ENCODE measurements around the gene FYB2.

The FYB2 gene

GRCh38 chr1:56834137-56834900 lies 15.1 kb upstream of the FYB2 start:
- no peak for DNase-seq

GRCh38 chr1:56833088-56833487 lies 13.9 kb upstream of the FYB2 start:
- no peak for DNase-seq

GRCh38 chr1:56831871-56832693 lies 12.9 kb upstream of the FYB2 start:
- DNase-seq = peak; percentile 59

- DNase-seq = no peak
Observed at GRCh38 chr1:56830052-56830451, 10.8 kb upstream of the FYB2 start.

- no peak for DNase-seq
Observed at GRCh38 chr1:56827711-56828110, 8.5 kb upstream of the FYB2 start.

- DNase-seq = no peak
Observed at GRCh38 chr1:56825436-56825835, 6.2 kb upstream of the FYB2 start.

GRCh38 chr1:56824938-56825337 lies 5.7 kb upstream of the FYB2 start:
- DNase-seq = no peak

- DNase-seq = no peak
Observed at GRCh38 chr1:56824271-56824670, 5.1 kb upstream of the FYB2 start.

- no peak for DNase-seq
Observed at GRCh38 chr1:56821462-56821797, 2.2 kb upstream of the FYB2 start.

GRCh38 chr1:56820755-56821461 lies 1.7 kb upstream of the FYB2 start:
- peak; percentile 53 for DNase-seq

GRCh38 chr1:56817716-56818463 lies 1.3 kb downstream of the FYB2 start:
- no peak for DNase-seq

GRCh38 chr1:56816909-56817308 lies 2.3 kb downstream of the FYB2 start:
- no peak for DNase-seq

- DNase-seq = no peak
Observed at GRCh38 chr1:56816264-56816663, 2.9 kb downstream of the FYB2 start.

GRCh38 chr1:56814205-56814604 lies 5.0 kb downstream of the FYB2 start:
- no peak for DNase-seq

- no peak for DNase-seq
Observed at GRCh38 chr1:56811331-56811730, 7.9 kb downstream of the FYB2 start.

GRCh38 chr1:56808410-56808809 lies 10.8 kb downstream of the FYB2 start:
- no peak for DNase-seq

GRCh38 chr1:56806804-56807203 lies 12.4 kb downstream of the FYB2 start:
- DNase-seq = no peak

- no peak for DNase-seq
Observed at GRCh38 chr1:56803561-56804156, 15.5 kb downstream of the FYB2 start.

- no peak for DNase-seq
Observed at GRCh38 chr1:56799605-56800400, 19.4 kb downstream of the FYB2 start.

GRCh38 chr1:56798053-56798471 lies 21.1 kb downstream of the FYB2 start:
- DNase-seq = no peak

GRCh38 chr1:56797065-56797685 lies 22.0 kb downstream of the FYB2 start:
- no peak for DNase-seq

Data from activated CD4-positive, alpha-beta T cell treated with anti-CD3 and anti-CD28 coated beads, Interleukin-2, amount 50 U/mL, for 1 hour (primary cell).